ENCODE results near the gene SFI1.

SFI1 gene

GRCh38 chr22:31561238-31561887 is 65.0 kb downstream of the SFI1 start:
- TF ChIP-seq CTCF (IDR thresholded peaks at IDR 0.05; ENCODE audit: low read depth, low read length): peak; percentile 90
- peak; percentile 43 for DNase-seq (ENCODE audit: extremely low read depth, low read depth)

GRCh38 chr22:31561970-31562369 is 65.6 kb downstream of the SFI1 start:
- no peak for DNase-seq (ENCODE audit: extremely low read depth, low read depth)
- no peak for TF ChIP-seq CTCF (IDR thresholded peaks at IDR 0.05; ENCODE audit: low read depth, low read length)

- no peak for TF ChIP-seq CTCF (IDR thresholded peaks at IDR 0.05; ENCODE audit: low read depth, low read length)
- no peak for DNase-seq (ENCODE audit: extremely low read depth, low read depth)
Observed at GRCh38 chr22:31566484-31566883, 70.1 kb downstream of the SFI1 start.

- TF ChIP-seq CTCF (IDR thresholded peaks at IDR 0.05; ENCODE audit: low read depth, low read length): no peak
Observed at GRCh38 chr22:31567196-31567595, 70.9 kb downstream of the SFI1 start.

GRCh38 chr22:31567702-31568101 is 71.4 kb downstream of the SFI1 start:
- TF ChIP-seq CTCF (IDR thresholded peaks at IDR 0.05; ENCODE audit: low read depth, low read length): no peak
- DNase-seq (ENCODE audit: extremely low read depth, low read depth): no peak

More at GRCh38 chr22:31567196-31567595, 70.9 kb downstream of the SFI1 start:
- no peak for DNase-seq (ENCODE audit: extremely low read depth, low read depth)

- no peak for DNase-seq (ENCODE audit: extremely low read depth, low read depth)
Observed at GRCh38 chr22:31569126-31569525, 72.8 kb downstream of the SFI1 start.

GRCh38 chr22:31572939-31573338 is 76.6 kb downstream of the SFI1 start:
- no peak for DNase-seq (ENCODE audit: extremely low read depth, low read depth)
- TF ChIP-seq CTCF (IDR thresholded peaks at IDR 0.05; ENCODE audit: low read depth, low read length): no peak

More at GRCh38 chr22:31569126-31569525, 72.8 kb downstream of the SFI1 start:
- TF ChIP-seq CTCF (IDR thresholded peaks at IDR 0.05; ENCODE audit: low read depth, low read length): no peak
